Keratinocyte (primary cell): Measurements from ENCODE around the gene TBC1D25.

ENCODE experiments used
- CTCF ChIP-seq, 3 experiments: IDR thresholded peaks in 1 of 3; conservative IDR thresholded peaks in 1 of 3; optimal IDR thresholded peaks in 1 of 3; 2 replicates in 2 of 3; 3 replicates in 1 of 3; pipeline versions ENCODE3 to v1.5.1; 2011; ENCODE audit warnings: low read length in 3 of 3, mild to moderate bottlenecking in 3 of 3, moderate library complexity in 2 of 3, control low read depth in 1 of 3, inconsistent platforms in 1 of 3; ENCODE audit not compliant: insufficient read depth in 2 of 3; ENCODE audit errors: extremely low read depth in 1 of 3
- EZH2 ChIP-seq: IDR thresholded peaks from one replicate; pipeline ENCODE4 v1.6.1; 2012; ENCODE audit warnings: inconsistent platforms, mild to moderate bottlenecking, low read length, moderate library complexity

DNA sequence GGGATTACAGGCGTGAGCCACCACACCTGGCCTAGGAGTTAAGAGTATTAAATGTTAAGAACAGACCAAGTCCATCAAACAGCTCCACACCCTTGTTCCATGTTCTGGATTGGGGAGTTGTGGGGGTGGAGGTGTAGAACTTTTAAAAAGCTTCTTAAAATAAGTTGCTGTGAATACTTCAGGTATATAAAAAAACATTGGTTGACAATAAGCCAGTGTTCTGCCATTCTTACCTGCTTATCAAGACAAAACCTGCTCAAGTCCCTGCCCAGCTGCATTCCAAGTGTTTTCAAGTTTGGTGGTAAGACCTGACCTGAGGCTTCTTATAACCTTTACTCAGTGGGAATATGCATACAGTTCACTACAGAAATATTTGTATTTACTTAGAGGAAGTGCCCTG is 41.1 kb downstream of the TBC1D25 start:
- TF ChIP-seq CTCF (optimal IDR thresholded peaks at IDR 0.05 in 1 of 3, IDR thresholded peaks at IDR 0.05 in 1 of 3, conservative IDR thresholded peaks at IDR 0.05 in 1 of 3; ENCODE audit: extremely low read depth in 1 of 3, insufficient read depth in 2 of 3, low read length in 3 of 3) (no peak), EZH2 (no peak)
